HG03097 (cell line): ENCODE results near the gene RPTOR.
A peak's percentile ranks its signal among the peaks of the same experiment; 100 is the strongest.

Experiments used
- ATAC-seq: cut with Tn5 transposase; IDR thresholded peaks from one replicate; pipeline ENCODE4 v1.9.1; 2021; ENCODE audit not compliant: unreplicated experiment, low FRiP score

The RPTOR gene

DNA sequence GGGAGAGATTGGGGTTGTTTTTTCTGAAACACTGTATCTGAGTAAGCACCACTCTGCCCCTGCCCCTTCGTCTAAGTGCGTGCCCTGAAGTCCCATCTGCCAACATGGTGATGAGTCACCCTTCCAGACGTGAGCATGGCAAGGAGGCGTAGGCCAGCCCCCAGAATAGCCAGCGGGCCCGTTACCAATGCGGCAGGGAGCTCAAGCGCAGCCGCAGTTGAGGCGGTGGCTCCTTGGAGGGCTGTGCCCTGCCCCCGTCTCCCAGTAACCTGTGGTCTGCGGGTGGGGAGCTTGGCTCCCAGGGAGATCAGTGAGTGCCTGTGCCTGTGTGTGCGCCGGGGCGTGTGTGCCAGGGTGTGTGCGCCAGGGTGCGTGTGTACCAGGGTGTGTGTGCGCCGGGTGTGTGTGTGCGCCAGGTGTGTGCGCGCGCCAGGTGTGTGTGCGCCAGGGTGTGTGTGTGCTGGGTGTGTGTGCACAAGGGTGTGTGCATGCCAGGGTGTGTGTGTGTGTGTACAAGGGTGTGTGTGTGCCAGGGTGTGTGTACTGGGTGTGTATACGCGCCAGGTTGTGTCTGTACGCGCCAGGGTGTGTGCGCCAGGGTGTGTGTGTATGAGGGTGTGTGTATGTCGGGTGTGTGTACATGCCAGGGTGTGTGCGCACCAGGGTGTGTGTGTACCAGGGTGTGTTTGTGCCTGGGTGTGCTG is 348.4 kb downstream of the RPTOR start:
- ATAC-seq = no peak

DNA sequence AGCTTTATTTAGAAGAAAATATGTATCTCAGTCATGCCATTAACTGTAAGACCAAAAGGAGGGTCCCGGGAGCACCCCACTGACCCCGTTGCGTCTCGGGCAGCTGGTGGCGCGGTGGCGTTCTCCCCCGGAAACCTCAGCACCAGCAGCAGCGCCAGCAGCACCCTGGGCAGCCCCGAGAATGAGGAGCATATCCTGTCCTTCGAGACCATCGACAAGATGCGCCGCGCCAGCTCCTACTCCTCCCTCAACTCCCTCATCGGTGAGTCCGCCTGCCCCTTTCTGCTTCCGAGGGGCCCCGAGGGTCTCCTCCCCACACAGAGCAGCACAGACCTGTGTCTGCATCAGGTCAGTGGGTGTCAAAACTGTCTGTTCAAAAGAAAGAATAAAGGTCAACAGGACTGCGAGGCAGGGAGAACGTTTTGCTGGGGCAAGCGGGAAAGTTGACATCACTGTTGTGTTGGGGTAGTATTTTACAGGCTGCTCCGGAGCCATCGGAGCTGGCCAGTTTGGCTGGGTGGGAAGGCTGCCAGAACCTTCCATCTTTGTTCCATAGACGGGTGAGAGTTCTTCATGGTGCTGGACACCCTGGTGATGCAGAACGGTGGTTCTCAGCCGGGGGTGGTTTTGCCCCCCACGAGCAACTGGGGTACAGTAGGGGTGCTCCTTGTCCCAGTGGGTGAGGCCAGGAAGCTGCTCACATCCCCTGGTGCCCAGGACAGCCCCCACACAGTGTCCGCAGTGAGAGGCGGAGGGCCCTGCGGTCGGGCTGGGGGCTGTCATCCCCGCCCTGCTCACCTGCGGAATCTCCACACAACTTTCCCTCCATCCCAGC is 349.2 kb downstream of the RPTOR start:
- no peak for ATAC-seq

- no peak for ATAC-seq
Measured at GRCh38 chr17:80894439-80894721, 349.7 kb downstream of the RPTOR start.

- ATAC-seq = no peak
Measured at GRCh38 chr17:80894726-80895125, 350.1 kb downstream of the RPTOR start.

- no peak for ATAC-seq
Measured at GRCh38 chr17:80895366-80895765, 350.7 kb downstream of the RPTOR start.

- no peak for ATAC-seq
Measured at GRCh38 chr17:80898716-80899115, 354.1 kb downstream of the RPTOR start.

GRCh38 chr17:80899402-80900268 is 355.0 kb downstream of the RPTOR start:
- no peak for ATAC-seq

GRCh38 chr17:80901319-80901718 is 356.7 kb downstream of the RPTOR start:
- no peak for ATAC-seq

DNA sequence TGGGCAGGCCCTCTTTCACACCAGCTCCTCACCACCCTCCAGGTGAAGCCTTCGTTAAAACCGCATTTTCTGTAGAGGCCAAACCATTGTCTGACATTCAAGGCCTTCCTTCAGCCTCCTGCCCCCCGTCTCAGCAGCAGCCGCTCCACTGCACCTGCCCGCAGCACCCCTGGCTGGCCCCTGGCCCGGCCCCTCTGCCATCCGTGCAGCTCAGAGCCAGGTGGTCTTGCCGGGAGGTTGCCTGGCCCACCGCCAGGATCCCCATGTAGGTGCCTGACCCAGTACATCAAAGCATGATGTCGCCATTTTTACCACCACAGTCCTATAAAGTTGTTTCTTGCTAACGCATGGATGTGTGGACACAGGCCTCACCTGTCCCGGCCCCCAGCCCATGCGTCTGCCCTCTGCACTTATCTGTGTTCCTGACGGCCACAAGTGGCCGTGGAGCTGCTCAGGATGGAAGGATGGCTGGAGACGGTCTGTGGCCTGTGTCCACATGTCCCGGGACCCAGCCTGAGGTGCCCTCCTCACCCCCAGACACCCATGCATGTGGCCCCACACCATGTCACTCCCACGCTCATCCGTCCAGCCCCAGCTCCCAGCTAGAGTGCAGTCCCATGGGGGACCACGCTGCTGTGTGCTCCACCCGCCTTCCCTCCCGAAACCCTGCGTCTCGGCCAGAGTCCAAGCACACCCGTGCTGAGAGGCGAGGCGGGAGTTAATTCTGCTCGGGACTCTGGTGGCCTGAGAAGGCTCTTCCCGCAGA is 357.7 kb downstream of the RPTOR start:
- no peak for ATAC-seq

GRCh38 chr17:80902963-80903611 is 358.4 kb downstream of the RPTOR start:
- ATAC-seq = no peak

- no peak for ATAC-seq
Measured at GRCh38 chr17:80904036-80904753, 359.6 kb downstream of the RPTOR start.

DNA sequence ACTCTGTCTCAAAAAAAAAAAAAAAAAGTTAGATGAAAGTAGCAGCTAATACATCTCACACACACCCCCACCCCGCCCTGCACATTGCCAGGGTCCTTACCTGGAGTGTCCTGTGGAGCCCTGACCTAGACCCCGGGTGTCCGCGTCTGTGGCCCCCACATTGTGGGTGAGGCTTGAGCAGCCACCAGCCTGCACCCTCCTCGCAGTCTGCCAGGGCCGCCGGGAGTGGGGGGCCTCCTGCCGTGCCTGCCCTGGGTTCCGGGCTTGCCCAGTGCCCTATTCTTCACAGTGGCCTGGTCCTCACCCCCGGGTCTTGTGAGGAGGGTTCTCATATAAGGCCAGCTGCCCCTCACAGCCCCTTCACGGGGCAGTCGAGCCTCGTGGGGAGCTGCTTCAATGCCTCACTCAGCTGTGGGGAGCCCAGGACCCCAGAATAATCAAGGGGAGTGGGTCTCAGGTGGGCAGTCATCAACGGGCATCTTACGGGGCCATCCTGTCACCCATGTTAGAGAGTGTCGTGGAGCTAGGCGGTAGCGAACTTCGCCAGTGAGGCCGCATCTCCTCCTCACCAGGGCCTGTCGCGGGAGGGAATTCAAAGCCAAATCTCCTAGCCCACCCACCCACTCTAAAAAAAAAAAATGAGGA is 361.1 kb downstream of the RPTOR start:
- no peak for ATAC-seq

DNA sequence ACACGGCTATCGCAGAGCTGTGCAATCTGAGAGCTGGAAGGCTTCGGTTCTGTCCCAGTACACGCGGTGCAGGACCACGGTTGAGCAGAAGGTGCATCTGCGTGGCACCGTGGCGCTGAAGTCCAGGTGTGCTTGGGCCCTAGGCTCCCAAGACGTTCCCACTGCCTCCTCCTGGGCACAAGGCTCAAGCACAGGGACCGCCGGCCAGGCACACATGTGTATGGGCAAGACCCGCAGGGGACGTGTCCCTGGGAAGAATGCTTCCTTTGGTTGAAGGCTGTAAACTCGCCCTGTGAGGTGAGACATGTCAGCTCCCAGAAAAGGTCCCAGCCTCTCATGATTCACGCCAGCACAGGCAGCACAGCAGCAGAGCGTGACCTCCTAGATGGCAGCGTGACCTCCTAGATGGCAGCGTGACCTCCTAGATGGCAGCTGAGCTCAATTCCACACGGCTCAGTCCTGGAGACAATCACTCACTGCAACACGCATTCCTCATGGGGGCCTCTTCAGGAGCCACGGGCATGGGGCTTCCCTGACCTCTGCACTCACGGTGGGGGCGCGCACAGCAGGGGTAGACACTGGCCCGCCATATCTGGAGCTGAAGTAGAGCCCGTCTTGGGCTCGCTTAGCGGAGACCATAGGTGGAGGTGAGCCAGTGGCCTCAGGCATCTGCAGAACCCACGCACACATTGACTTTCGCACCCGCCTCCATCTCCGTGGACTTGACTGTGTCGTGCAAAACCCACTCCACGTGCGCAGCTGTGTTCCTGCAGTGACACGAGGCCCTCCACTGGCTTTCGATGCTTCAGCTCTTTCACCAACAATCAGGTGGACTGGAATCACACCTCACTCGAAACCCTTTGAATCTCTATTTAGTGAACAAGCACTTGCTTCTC is 362.0 kb downstream of the RPTOR start:
- no peak for ATAC-seq

GRCh38 chr17:80907281-80907680 is 362.6 kb downstream of the RPTOR start:
- no peak for ATAC-seq

- ATAC-seq = no peak
Measured at GRCh38 chr17:80908211-80908610, 363.6 kb downstream of the RPTOR start.

DNA sequence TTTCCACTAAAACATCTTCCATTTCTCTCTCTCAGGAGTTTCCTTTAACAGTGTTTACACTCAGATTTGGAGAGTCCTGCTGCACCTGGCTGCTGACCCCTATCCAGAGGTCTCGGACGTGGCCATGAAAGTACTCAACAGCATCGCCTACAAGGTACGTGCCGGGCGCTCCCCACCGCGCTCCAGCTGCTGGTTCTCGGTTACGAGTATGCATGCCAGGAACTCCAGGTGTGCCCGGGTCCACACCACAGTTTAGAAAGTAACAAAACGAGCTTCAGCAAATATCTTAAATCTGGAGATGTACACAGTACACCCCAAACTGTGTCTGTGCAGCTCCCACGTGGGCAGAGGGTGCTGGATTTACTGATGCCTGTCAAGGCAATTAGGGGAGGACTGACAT is 364.1 kb downstream of the RPTOR start:
- no peak for ATAC-seq

- ATAC-seq = no peak
Measured at GRCh38 chr17:80909635-80910034, 365.0 kb downstream of the RPTOR start.

DNA sequence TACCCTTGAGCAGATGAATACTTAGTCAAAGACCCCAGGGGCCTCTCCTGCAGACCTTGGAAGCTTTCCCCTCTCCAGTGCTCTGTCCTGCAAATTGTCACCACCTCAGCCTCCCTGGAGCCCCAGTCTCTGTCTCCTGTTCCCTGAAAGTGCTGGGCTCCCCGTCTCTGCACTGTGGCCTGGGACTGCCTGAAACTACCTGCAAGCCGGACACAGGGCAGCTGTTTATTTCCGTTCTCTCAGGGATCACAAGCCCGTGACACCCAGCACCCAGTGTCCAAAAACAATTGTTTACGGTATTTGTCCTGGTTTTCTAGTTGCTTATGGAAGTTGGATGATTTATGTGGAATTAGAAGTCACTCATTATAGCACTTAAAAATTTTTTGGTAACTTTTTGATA is 365.4 kb downstream of the RPTOR start:
- ATAC-seq = peak; percentile 13
